DMS79 (cell line): ENCODE data around the gene NPAT.
"Not testable (repeated sequence)": the region's sequence is repeated elsewhere in the genome, so short reads cannot be mapped to it uniquely, and the experiment has no call there.

Experiments used
- DNase-seq: peaks from one replicate; lab custom pipeline; 2025; lab: John Stamatoyannopoulos, UW

NPAT gene

DNA sequence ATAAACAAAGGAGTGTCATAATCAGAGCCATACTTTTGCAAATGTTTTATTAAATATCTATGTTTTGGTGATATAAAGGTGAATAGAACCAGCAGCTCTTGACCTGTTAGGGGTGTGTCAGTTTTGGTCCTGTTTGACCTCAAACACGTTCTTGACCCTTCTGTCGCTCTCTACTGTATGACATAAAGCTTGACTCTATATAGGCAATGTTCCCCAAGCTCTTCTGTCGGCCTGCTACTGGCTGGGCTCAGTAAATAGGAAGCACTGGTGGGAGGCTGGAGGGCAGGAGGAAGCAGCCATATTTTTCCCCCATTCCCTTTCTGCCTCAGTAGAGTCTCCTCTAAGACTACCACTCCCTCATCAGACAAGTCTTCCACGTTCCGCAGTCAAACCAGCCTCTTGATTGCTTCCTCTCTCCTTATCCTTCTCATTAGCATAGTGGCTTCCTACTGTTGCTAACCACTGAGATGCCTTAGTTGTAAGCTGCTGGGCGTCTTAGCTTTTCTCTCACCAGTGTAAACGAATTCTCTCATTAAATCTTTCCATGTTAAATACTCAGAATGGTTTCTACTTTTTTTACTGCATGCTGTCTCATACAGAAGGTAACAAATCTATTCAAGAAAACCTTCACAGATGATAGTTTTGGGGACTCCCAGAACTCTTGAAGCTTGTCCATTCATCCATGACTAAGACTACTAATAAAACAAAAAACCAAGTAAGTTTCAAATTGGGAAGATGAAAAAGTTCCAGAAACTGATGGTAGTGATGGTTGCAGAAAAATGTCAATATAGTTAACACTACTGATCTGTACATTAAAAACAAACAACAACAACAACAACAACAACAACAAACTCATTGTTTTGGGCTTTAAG, 3.3 kb downstream of the NPAT start:
- DNase-seq, result no peak

DNA sequence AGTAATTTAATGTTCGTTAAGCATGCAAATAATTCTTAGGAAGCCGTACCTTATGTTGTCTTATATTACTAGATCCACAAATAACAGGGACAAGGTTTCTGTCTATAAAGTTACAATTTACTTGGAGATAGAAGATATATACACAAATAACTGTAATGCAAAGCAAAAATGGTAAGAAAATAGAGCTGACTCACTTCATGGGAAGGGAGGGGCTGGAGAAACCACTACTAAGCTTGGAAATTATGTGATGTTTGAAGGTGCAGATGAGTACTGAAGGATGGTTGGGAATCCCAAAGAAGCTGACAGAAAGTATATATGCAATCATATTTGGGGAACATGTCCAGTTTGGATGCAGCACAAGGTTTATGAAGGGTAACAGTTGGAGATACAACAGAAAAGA, 4.0 kb downstream of the NPAT start:
- no peak for DNase-seq

GRCh38 chr11:108216988-108217387, 5.5 kb downstream of the NPAT start:
- DNase-seq, result no peak

DNA sequence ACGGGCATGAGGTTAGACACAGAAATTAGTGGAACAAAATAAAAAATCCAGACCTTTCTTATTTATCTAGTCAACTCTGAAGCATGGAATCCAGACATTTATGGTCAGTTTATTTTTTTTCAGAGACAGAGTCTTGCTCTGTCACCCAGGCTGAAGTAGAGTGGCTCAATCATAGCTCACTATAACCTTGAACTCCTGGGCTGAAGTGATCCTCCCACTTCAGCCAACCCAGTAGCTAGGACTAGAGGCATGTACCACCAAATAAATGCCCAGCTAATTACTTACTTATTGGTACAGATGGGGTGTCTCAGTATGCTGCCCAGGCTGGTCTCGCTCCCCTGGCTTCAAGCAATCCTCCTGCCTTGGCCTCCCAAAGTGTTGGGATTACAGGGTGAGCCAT, 8.7 kb downstream of the NPAT start:
- no peak for DNase-seq

- DNase-seq, result no peak
Observed at GRCh38 chr11:108210441-108210840, 12.0 kb downstream of the NPAT start.

DNA sequence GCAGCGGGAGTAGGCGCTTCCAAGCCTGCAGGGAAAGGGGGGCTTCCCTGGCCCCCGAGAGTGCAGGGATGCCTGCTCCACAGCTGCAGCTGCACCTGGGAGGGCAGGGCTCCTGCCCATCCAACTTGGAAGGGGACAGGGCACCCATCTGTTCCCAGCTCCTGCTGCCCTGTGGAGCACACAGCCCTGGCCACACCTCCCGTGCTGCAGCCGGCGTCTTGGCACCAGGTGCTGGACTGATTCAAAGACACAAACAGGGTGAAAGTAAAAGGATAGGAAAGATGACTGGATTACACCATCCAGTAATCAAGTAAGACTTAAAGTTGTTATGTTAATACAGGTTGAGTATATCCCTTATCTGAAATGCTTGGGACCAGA, 14.8 kb downstream of the NPAT start:
- DNase-seq, result no peak

DNA sequence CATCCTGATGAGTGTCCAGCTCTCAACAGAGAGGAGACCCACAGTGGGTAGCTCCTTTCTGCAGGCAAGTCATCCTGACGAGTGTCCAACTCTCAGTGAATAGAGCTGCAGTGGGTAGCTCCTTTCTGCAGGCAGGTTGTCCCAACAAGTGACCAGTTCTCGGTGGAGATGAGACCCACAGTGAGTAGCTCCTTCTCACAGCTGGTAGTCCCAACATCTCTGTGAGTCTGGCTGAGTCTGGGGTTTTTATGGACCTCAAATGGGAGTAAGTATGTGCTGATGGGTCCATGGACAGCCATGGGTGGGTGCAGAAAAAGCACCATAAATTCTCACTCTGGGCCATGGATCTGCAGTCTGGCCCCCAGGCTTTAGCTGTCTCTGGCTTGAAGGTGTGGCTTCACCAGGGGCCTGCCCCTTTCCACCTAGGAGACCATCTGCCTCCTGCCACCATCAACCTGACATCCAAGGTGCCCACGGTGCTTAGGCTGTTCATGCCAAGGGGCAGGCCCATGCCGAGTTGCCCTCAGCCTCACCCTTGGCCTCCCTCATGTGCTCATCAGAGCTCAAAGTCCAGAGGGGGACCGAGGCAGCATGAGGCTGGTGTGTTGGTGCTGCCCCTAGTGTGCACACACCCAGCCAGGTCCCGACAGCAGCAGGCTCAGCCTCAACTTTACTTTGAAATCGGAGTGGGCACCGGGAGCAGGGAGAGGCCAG, 15.3 kb downstream of the NPAT start:
- DNase-seq, result no peak

GRCh38 chr11:108206171-108206570, 16.3 kb downstream of the NPAT start:
- no peak for DNase-seq

- no peak for DNase-seq
Observed at GRCh38 chr11:108204929-108205499, 17.4 kb downstream of the NPAT start.

DNA sequence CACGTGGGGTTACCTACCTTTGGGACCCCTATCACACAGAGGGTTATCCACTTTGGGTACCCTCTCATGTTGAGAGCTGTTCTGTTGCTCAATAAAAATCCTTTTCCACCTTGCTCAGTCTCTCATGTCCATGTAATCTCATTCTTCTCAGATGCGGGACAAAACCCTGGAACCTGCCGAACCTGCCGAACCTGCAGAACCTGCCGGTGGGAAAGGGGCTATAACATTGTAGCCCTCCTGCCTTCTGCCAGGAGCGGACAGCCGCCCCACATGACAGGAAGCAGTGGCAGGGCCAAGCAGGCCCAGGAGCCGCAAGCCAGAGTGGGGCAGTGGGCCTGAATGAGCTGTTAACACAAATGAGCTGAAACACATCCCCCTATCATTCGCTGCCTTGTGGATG, 18.1 kb downstream of the NPAT start:
- no peak for DNase-seq

- no peak for DNase-seq
Observed at GRCh38 chr11:108203075-108203474, 19.4 kb downstream of the NPAT start.

GRCh38 chr11:108199446-108200321, 22.8 kb downstream of the NPAT start:
- DNase-seq, result no peak

- no peak for DNase-seq
Observed at GRCh38 chr11:108198833-108199232, 23.6 kb downstream of the NPAT start.

GRCh38 chr11:108197351-108197750, 25.1 kb downstream of the NPAT start:
- DNase-seq, result no peak

- no peak for DNase-seq
Observed at GRCh38 chr11:108196901-108197300, 25.5 kb downstream of the NPAT start.

GRCh38 chr11:108193725-108194124, 28.7 kb downstream of the NPAT start:
- DNase-seq, result no peak

DNA sequence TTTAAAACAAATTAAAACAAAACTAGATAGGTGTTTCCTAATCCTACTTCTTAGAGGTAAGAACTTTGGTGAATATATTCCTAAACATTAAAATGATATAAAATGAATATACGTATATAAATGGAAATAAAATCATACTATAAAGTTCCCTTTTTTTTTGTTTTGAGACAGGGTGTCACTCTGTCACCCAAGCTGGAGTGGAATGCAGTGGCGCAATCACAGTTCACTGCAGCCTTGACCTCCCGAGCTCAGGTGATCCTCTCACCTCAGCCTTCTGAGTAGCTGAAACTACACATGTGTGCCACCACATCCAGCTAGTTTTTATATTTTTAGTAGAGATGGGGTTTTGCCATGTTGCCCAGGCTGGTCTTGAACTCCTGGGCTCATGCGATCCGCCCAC, 44.9 kb downstream of the NPAT start:
- no peak for DNase-seq

DNA sequence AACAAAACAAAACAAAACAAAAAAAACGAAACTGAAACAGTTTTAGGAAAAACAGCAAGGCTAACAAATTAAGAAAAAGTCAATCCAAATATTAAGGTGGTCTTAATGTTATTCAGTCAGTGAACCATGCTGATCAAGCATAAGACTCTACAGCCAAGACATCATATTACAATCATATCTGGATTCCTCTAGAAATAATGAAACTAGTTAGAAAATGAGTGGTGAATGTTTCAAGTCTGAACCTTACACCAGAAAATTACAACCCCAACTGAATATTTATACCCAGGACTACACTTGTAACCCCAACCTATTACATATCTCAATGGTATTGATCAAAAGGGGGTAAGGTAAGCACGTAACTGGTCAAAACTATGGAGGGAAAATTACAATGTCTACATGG, 52.3 kb downstream of the NPAT start:
- no peak for DNase-seq

- no peak for DNase-seq
Observed at GRCh38 chr11:108167624-108168023, 54.8 kb downstream of the NPAT start.

DNA sequence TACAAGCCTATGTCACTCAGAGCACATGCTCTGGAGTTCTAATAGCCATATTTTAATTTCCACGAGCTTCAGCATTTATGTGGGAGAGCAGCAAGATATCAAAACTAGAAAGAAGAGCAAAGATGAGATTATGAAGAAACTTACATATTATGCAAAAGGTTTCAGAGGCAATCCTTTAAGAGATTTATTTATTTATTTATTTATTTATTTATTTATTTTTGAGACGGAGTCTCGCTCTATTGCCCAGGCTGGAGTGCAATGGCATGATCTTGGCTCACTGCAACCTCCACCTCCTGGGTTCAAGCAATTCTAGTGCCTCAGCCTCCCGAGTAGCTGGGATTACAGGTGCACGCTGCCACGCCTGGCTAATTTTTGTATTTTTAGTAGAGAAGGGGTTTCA, 59.6 kb downstream of the NPAT start:
- not testable (repeated sequence) for DNase-seq

GRCh38 chr11:108160970-108161566, 61.4 kb downstream of the NPAT start:
- no peak for DNase-seq

- no peak for DNase-seq
Observed at GRCh38 chr11:108154591-108154990, 67.8 kb downstream of the NPAT start.
